OCI-LY1 (cell line): ENCODE measurements around the gene TP53AIP1.

ENCODE experiments used
- H2AFZ ChIP-seq: fragments of 200-600 bp; sonication (generic), shearing (Covaris generic); 2 replicates; pipeline ENCODE4 v1.6.0; 2014; ENCODE audit warnings: antibody characterized with exemption, mild to moderate bottlenecking, low read length
- H3F3A ChIP-seq: fragments of 200-600 bp; sonication (generic), shearing (Covaris generic); 2 replicates; pipeline ENCODE4 v1.6.0; 2014; ENCODE audit warnings: mild to moderate bottlenecking, antibody characterized with exemption, low read length, moderate library complexity; ENCODE audit not compliant: insufficient read depth
- H3K27ac ChIP-seq: fragments of 200-600 bp; sonication (generic); 2 replicates; pipeline ENCODE4 v1.5.1; 2014; ENCODE audit warnings: low read length, mixed run types, mild to moderate bottlenecking, low read depth; ENCODE audit not compliant: poor library complexity, severe bottlenecking
- H3K27me3 ChIP-seq: fragments of 200-600 bp; sonication (generic); 2 replicates; pipeline ENCODE4 v1.6.0; 2014; ENCODE audit warnings: antibody characterized with exemption, mild to moderate bottlenecking, low read length, moderate library complexity; ENCODE audit not compliant: insufficient read depth
- H3K36me3 ChIP-seq: fragments of 200-600 bp; sonication (generic); 2 replicates; pipeline ENCODE4 v1.6.1; 2014; ENCODE audit warnings: mild to moderate bottlenecking, antibody characterized with exemption, low read length, moderate library complexity, mixed read lengths; ENCODE audit not compliant: insufficient read depth
- H3K4me1 ChIP-seq: fragments of 200-600 bp; sonication (generic); 2 replicates; pipeline ENCODE4 v1.5.1; 2014; ENCODE audit warnings: mild to moderate bottlenecking, low read length, moderate library complexity; ENCODE audit not compliant: insufficient read depth, severe bottlenecking
- H3K4me2 ChIP-seq: fragments of 200-600 bp; sonication (generic), shearing (Covaris generic); 2 replicates; pipeline ENCODE4 v1.6.1; 2014; ENCODE audit warnings: low read length
- H3K4me3 ChIP-seq: fragments of 200-600 bp; sonication (generic); 2 replicates; pipeline ENCODE4 v1.5.1; 2014; ENCODE audit warnings: low read length, low read depth, mild to moderate bottlenecking, mixed read lengths; ENCODE audit not compliant: poor library complexity, severe bottlenecking
- H3K79me2 ChIP-seq: fragments of 200-600 bp; shearing (Covaris generic); 2 replicates; pipeline ENCODE4 v1.6.1; 2016; ENCODE audit warnings: mixed run types, low read length, mixed read lengths; ENCODE audit not compliant: insufficient read depth
- H3K9ac ChIP-seq: fragments of 200-600 bp; sonication (generic), shearing (Covaris generic); 2 replicates; pipeline ENCODE4 v1.6.1; 2014; ENCODE audit warnings: mild to moderate bottlenecking, low read length, mixed read lengths
- H3K9me2 ChIP-seq: fragments of 200-600 bp; sonication (generic), shearing (Covaris generic); 2 replicates; pipeline ENCODE4 v1.6.1; 2014; ENCODE audit warnings: low read depth, mild to moderate bottlenecking, low read length, mixed read lengths
- H3K9me3 ChIP-seq: fragments of 200-600 bp; shearing (Covaris generic); 2 replicates; pipeline ENCODE4 v1.6.1; 2014; ENCODE audit warnings: low read length, mixed read lengths
- H4K20me1 ChIP-seq: fragments of 200-600 bp; sonication (generic), shearing (Covaris generic); 2 replicates; pipeline ENCODE4 v1.6.0; 2016; ENCODE audit warnings: mild to moderate bottlenecking, low read length; ENCODE audit not compliant: insufficient read depth
- EZH2 ChIP-seq: fragments of 200-600 bp; sonication (generic), shearing (Covaris generic); IDR thresholded peaks from 2 replicates; pipeline ENCODE4 v1.8.0; 2017; ENCODE audit warnings: borderline replicate concordance, mixed run types, mild to moderate bottlenecking, antibody characterized with exemption, low read length, moderate library complexity, mixed read lengths
- TF ChIP-seq, protein P1 (sequence below): fragments of 200-600 bp; sonication (generic), shearing (Covaris generic); IDR thresholded peaks from 2 replicates; pipeline ENCODE4 v1.5.1; 2017; ENCODE audit warnings: mild to moderate bottlenecking, antibody characterized with exemption, low read length, moderate library complexity, mixed read lengths

TP53AIP1 gene

GRCh38 chr11:128943428-128943976 lies 831 bp upstream of the TP53AIP1 start:
- H3K36me3 ChIP-seq: no peaks in the 10 kb centered on the region

GRCh38 chr11:128942272-128942612 lies 429 bp downstream of the TP53AIP1 start:
- Histone ChIP-seq H3K4me2 (no peak overlapping the region), H4K20me1 (no peaks in the 10 kb centered on the region), H3K79me2 (no peaks in the 10 kb centered on the region)

More at GRCh38 chr11:128943428-128943976, 831 bp upstream of the TP53AIP1 start:
- no peaks in the 10 kb centered on the region for H3K9me3 ChIP-seq
- H4K20me1 ChIP-seq: no peaks in the 10 kb centered on the region
- no peaks in the 10 kb centered on the region for H3K79me2 ChIP-seq
- no peak overlapping the region for H3K9ac ChIP-seq
- no peak overlapping the region for H3K27ac ChIP-seq
- H3K4me3 ChIP-seq: no peak overlapping the region
- H3K27me3 ChIP-seq: peaks cover 2% of the 10 kb centered on the region; the same call in 1 of the 2 replicates
- H2AFZ ChIP-seq: no peak overlapping the region
- H3K9me2 ChIP-seq: no peaks in the 10 kb centered on the region
- no peaks in the 10 kb centered on the region for H3K4me1 ChIP-seq
- no peak for TF ChIP-seq EZH2
- TF ChIP-seq, protein P1, sequence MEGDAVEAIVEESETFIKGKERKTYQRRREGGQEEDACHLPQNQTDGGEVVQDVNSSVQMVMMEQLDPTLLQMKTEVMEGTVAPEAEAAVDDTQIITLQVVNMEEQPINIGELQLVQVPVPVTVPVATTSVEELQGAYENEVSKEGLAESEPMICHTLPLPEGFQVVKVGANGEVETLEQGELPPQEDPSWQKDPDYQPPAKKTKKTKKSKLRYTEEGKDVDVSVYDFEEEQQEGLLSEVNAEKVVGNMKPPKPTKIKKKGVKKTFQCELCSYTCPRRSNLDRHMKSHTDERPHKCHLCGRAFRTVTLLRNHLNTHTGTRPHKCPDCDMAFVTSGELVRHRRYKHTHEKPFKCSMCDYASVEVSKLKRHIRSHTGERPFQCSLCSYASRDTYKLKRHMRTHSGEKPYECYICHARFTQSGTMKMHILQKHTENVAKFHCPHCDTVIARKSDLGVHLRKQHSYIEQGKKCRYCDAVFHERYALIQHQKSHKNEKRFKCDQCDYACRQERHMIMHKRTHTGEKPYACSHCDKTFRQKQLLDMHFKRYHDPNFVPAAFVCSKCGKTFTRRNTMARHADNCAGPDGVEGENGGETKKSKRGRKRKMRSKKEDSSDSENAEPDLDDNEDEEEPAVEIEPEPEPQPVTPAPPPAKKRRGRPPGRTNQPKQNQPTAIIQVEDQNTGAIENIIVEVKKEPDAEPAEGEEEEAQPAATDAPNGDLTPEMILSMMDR: no peak
- H3F3A ChIP-seq: no peaks in the 10 kb centered on the region
- no peak overlapping the region for H3K4me2 ChIP-seq

GRCh38 chr11:128941573-128942271 lies 949 bp downstream of the TP53AIP1 start:
- TF ChIP-seq, protein P1: no peak
- TF ChIP-seq EZH2: no peak
- Histone ChIP-seq H2AFZ (no peak overlapping the region), H3K4me3 (no peak overlapping the region), H3K27ac (no peak overlapping the region), H3K9me3 (no peaks in the 10 kb centered on the region), H3K27me3 (peaks cover 2% of the 10 kb centered on the region; the same call in 1 of the 2 replicates), H4K20me1 (no peaks in the 10 kb centered on the region), H3K4me1 (no peaks in the 10 kb centered on the region), H3K4me2 (no peak overlapping the region), H3K9ac (no peak overlapping the region), H3F3A (no peaks in the 10 kb centered on the region), H3K36me3 (no peaks in the 10 kb centered on the region), H3K9me2 (no peaks in the 10 kb centered on the region), H3K79me2 (no peaks in the 10 kb centered on the region)

More at GRCh38 chr11:128942272-128942612, 429 bp downstream of the TP53AIP1 start:
- Histone ChIP-seq H3K9ac (no peak overlapping the region), H3K9me3 (no peaks in the 10 kb centered on the region), H2AFZ (no peak overlapping the region), H3K4me1 (no peaks in the 10 kb centered on the region), H3K4me3 (no peak overlapping the region), H3F3A (no peaks in the 10 kb centered on the region), H3K27me3 (peaks cover 2% of the 10 kb centered on the region; the same call in 1 of the 2 replicates), H3K27ac (no peak overlapping the region), H3K9me2 (no peaks in the 10 kb centered on the region), H3K36me3 (no peaks in the 10 kb centered on the region)
- no peak for TF ChIP-seq EZH2
- TF ChIP-seq, protein P1: no peak
